GM13976 (cell line): Measurements from ENCODE around the gene NRG3.

ENCODE experiments used
- DNase-seq: peaks from one replicate; pipeline ENCODE4 v3.0.0; 2012; ENCODE audit warnings: low spot score
- in situ Hi-C: fragments of 300-500 bp; cut with MboI; formaldehyde crosslinking; loops from one replicate; pipeline ENCODE4 v1.12.0; 2022; ENCODE audit warnings: low sequenced_read_pairs, mixed read lengths, inconsistent platforms; ENCODE audit not compliant: unreplicated experiment
- TF ChIP-seq, protein P1 (sequence below): IDR thresholded peaks from 2 replicates; pipeline ENCODE4 v1.5.1; 2012; ENCODE audit warnings: borderline replicate concordance, mild to moderate bottlenecking; ENCODE audit not compliant: insufficient read depth; ENCODE audit errors: extremely low read depth, missing control alignments, control extremely low read depth

NRG3 gene

DNA sequence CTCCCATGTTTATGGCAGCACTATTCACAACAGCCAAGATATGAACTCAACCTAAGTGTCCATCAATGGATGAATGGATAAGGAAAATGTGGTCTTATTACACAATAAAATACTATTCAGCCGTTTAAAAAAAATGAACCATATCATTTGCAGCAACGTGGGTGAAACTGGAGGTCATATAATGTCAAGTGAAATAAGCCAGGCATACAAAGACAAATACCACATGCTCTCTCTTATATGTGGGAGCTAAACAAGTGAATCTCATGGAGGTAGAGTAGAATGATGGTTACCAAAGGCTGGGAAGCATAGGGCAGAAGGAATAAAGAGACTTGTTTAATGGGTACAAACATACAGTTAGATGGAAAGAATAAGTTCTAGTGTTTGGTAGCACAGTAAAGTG, 699.1 kb downstream of the NRG3 start:
- in situ Hi-C loops, result no loop called here
- DNase-seq, result no peak
- TF ChIP-seq, protein P1, sequence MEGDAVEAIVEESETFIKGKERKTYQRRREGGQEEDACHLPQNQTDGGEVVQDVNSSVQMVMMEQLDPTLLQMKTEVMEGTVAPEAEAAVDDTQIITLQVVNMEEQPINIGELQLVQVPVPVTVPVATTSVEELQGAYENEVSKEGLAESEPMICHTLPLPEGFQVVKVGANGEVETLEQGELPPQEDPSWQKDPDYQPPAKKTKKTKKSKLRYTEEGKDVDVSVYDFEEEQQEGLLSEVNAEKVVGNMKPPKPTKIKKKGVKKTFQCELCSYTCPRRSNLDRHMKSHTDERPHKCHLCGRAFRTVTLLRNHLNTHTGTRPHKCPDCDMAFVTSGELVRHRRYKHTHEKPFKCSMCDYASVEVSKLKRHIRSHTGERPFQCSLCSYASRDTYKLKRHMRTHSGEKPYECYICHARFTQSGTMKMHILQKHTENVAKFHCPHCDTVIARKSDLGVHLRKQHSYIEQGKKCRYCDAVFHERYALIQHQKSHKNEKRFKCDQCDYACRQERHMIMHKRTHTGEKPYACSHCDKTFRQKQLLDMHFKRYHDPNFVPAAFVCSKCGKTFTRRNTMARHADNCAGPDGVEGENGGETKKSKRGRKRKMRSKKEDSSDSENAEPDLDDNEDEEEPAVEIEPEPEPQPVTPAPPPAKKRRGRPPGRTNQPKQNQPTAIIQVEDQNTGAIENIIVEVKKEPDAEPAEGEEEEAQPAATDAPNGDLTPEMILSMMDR, result no peak

DNA sequence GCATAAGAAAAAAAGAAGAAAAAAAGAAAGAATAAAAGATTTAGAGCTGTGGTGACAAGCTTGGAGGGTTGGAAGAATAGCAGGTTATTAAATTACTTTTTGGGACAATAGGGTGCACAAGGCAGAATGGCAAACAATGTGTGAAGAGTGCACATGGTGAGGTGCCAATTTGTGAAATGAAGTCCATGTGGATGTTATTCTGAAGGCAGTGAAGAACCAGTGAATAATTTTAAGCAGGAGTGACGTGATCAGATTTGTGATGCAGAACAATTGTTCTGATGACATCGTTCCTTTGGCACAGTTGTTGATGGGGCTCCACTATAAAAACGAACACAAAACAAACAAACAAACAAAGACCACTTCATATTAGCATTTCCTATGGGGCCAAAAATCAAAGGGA, 700.3 kb downstream of the NRG3 start:
- in situ Hi-C loops, result no loop called here
- DNase-seq, result no peak
- TF ChIP-seq, protein P1, result no peak

DNA sequence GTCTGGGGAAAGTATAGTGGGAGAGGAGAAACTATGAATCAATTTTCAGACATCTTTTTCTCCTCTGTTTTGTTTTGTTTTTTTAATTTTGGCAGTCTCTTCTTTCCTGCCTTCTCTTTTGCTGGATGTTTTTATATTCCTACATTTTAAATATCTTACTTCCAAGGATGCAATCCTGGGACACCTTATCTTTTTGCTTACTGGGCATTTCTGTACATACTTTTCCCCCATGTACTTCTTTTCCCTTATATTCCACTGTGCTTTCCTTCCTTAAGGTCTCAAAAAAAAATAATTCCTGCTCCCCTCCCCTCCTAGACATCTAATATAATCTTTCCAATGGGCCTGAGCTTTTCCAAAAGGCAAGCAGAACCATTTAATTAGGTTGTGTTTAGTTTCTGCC, 701.1 kb downstream of the NRG3 start:
- in situ Hi-C loops, result no loop called here
- no peak for DNase-seq
- TF ChIP-seq, protein P1, result no peak

GRCh38 chr10:82581940-82582339, 706.9 kb downstream of the NRG3 start:
- TF ChIP-seq, protein P1, result no peak
- DNase-seq, result no peak
- in situ Hi-C loops, result no loop called here

- DNase-seq, result no peak
- in situ Hi-C loops, result no loop called here
- TF ChIP-seq, protein P1, result no peak
These were observed 716.4 kb downstream of the NRG3 start for GRCh38 chr10:82591421-82591820.

GRCh38 chr10:82597840-82598239, 722.8 kb downstream of the NRG3 start:
- in situ Hi-C loops, result no loop called here
- DNase-seq, result no peak
- TF ChIP-seq, protein P1, result no peak

DNA sequence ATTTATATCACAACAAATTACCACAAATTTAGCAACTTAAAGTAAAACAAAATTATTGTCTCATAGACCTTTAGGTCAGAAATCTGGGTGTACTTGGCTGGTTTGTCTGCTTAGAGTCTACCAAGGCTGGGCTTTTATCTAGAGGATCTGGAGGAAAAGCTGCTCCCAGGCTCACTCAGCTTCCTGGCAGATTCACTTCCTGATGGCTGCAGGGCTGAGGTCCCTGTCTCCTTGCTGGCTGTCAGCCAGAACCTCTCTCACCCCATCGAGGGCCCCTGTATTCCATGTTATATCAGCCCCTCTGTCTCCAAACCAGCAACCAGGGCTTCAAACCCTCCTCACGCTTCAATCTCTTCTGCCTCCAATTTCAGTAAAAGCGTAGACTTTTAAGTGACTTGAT, 734.9 kb downstream of the NRG3 start:
- in situ Hi-C loops, result no loop called here
- no peak for DNase-seq
- TF ChIP-seq, protein P1, result no peak
